Measurements from ENCODE around the gene ATP9A. TPM values are rescaled to one million over a fixed set of nuclear protein-coding genes. Genes with fewer than 3 reads are reported as not detected.

ATP9A gene
- total RNA-seq, 1 experiment from 2014 or later, result 12.1 TPM

DNA sequence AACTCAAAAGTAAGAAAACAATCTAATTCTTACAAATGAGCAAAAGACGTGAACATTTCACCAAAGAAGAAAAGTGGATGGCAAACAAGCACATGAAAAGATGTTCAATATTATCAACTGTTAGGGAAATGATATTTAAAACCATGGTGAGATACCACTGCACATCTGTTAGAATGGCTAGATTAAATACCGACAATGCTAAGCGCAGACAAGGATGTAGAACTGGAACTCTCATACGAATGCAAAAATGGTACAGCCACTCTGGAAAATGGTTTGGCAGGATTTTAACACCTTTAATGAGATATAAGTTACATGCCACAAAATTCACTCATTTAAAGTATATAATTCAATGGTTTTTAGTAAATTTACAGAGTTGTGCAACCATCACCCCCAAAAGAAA is 181.0 kb downstream of the ATP9A start:
- no peaks in the 10 kb centered on the region for H3K4me1 ChIP-seq (ENCODE audit: insufficient read depth, low read length)
- no peaks in the 10 kb centered on the region for H3K79me1 ChIP-seq (ENCODE audit: insufficient read depth, low read depth, low read length, poor library complexity, severe bottlenecking)
- Mint-ChIP-seq H3K4me3 (no peak overlapping the region), H3K27me3 (ENCODE audit: low read depth) (peaks cover 5% of the 10 kb centered on the region), H3K4me1 (no peaks in the 10 kb centered on the region; a peak in 1 of 4 replicates), H3K36me3 (ENCODE audit: insufficient read depth in 1 of 3, low read depth in 3 of 3) (no peaks in the 10 kb centered on the region), H3K27ac (no peak overlapping the region), H3K9me3 (no peaks in the 10 kb centered on the region)
- H3K18ac ChIP-seq (ENCODE audit: insufficient read length, low read depth, low read length), result no peak overlapping the region
- TF ChIP-seq, protein P1, sequence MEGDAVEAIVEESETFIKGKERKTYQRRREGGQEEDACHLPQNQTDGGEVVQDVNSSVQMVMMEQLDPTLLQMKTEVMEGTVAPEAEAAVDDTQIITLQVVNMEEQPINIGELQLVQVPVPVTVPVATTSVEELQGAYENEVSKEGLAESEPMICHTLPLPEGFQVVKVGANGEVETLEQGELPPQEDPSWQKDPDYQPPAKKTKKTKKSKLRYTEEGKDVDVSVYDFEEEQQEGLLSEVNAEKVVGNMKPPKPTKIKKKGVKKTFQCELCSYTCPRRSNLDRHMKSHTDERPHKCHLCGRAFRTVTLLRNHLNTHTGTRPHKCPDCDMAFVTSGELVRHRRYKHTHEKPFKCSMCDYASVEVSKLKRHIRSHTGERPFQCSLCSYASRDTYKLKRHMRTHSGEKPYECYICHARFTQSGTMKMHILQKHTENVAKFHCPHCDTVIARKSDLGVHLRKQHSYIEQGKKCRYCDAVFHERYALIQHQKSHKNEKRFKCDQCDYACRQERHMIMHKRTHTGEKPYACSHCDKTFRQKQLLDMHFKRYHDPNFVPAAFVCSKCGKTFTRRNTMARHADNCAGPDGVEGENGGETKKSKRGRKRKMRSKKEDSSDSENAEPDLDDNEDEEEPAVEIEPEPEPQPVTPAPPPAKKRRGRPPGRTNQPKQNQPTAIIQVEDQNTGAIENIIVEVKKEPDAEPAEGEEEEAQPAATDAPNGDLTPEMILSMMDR (conservative IDR thresholded peaks at IDR 0.05), result no peak
- no peaks in the 10 kb centered on the region for H3K79me2 ChIP-seq (ENCODE audit: insufficient read depth, low read length)
- no peaks in the 10 kb centered on the region for H3K27me3 ChIP-seq (ENCODE audit: insufficient read depth, low read length)
- H2BK15ac ChIP-seq (ENCODE audit: low read depth, low read length), result no peak overlapping the region
- no peak overlapping the region for H3K56ac ChIP-seq (ENCODE audit: insufficient read length, low read depth, low read length)
- H3K4me2 ChIP-seq (ENCODE audit: insufficient read depth, insufficient read length, low read length), result no peak overlapping the region
- no peak overlapping the region for H2BK12ac ChIP-seq (ENCODE audit: insufficient read length, low read depth, low read length)
- WGBS (ENCODE audit: extremely low coverage, insufficient read length, low lambda C conversion rate), result no CpG with 5 or more reads among the region's 4 CpGs
- H2BK5ac ChIP-seq (ENCODE audit: insufficient read length, low read length), result no peak overlapping the region
- H4K91ac ChIP-seq (ENCODE audit: insufficient read length, low read depth, low read length), result no peak overlapping the region
- H4K8ac ChIP-seq (replicated peaks; ENCODE audit: insufficient read length, low read depth, low read length), result no peak overlapping the region
- no peak overlapping the region for H3K23ac ChIP-seq (ENCODE audit: insufficient read length, low read depth, low read length)
- no peak for DNase-seq
- H2BK20ac ChIP-seq (ENCODE audit: low read depth, low read length, poor library complexity, severe bottlenecking), result no peak overlapping the region
- no peak overlapping the region for H2BK120ac ChIP-seq (ENCODE audit: low read depth, low read length, poor library complexity, severe bottlenecking)
- H3K9me3 ChIP-seq (ENCODE audit: control insufficient read depth, low read depth, low read length), result no peaks in the 10 kb centered on the region
- no peak overlapping the region for H3K4ac ChIP-seq (ENCODE audit: low read depth, low read length)
- no peaks in the 10 kb centered on the region for H3K23me2 ChIP-seq (ENCODE audit: insufficient read length, low read depth, low read length, poor library complexity, severe bottlenecking)
- H2AFZ ChIP-seq (ENCODE audit: low read length), result no peak overlapping the region
- no peak overlapping the region for H3K9ac ChIP-seq (ENCODE audit: extremely low read depth, insufficient read length, low read length)
- H4K20me1 ChIP-seq (ENCODE audit: control insufficient read depth, insufficient read depth, insufficient read length), result no peaks in the 10 kb centered on the region
- no peak overlapping the region for H2AK5ac ChIP-seq (ENCODE audit: insufficient read length, low read length)
- H4K5ac ChIP-seq (ENCODE audit: insufficient read length, low read depth, low read length), result no peak overlapping the region
- no peak overlapping the region for H3T11ph ChIP-seq (ENCODE audit: low read length)
- no peak overlapping the region for H3K14ac ChIP-seq (ENCODE audit: insufficient read depth, low read length)
- H3K27ac ChIP-seq (ENCODE audit: insufficient read length, low read depth, low read length), result no peak overlapping the region

Data from H9 (cell line).